SK-N-SH (cell line): ENCODE results near the gene MACROD2. TPM values are rescaled to one million over a fixed set of nuclear protein-coding genes. Genes with fewer than 3 reads are reported as not detected.

ENCODE experiments used
- CTCF ChIA-PET: fragments of 300-600, 350-600 bp; formaldehyde crosslinking; extraction: SDS; loops from one replicate; lab custom pipeline; 2021; lab: Yijun Ruan, JAX
- POLR2A ChIA-PET: fragments of 350-600 bp; sonication (Branson Sonifier 250); formaldehyde crosslinking; extraction: SDS; loops from one replicate; lab custom pipeline; 2020; ENCODE audit warnings: antibody characterized with exemption, inconsistent platforms; lab: Yijun Ruan, JAX
- DNase-seq: peaks from one replicate; pipeline ENCODE4 v3.0.0; 2012
- H2AFZ ChIP-seq: fragments of 200-600 bp; sonication (generic); 2 replicates; pipeline ENCODE4 v1.8.1; 2016; ENCODE audit warnings: antibody characterized with exemption, mild to moderate bottlenecking, low read depth
- H3F3A ChIP-seq: fragments of 200-600 bp; sonication (generic); replicated peaks from 2 replicates; pipeline ENCODE3; 2016; ENCODE audit warnings: antibody characterized with exemption, mild to moderate bottlenecking; ENCODE audit not compliant: insufficient read depth
- H3K27ac ChIP-seq, 2 experiments: fragments of 200-500 bp in 1 of 2; fragments of 200-600 bp in 1 of 2; sonication (Bioruptor generic) in 1 of 2; sonication (generic), shearing (Covaris generic) in 1 of 2; 2 replicates each; pipeline versions ENCODE4 v1.5.1 to v1.6.1; 2014 to 2016; ENCODE audit warnings: low read depth in 2 of 2, inconsistent platforms in 1 of 2, low read length in 1 of 2, mild to moderate bottlenecking in 1 of 2, mixed read lengths in 1 of 2
- H3K27me3 ChIP-seq: fragments of 200-600 bp; sonication (generic), shearing (Covaris generic); 2 replicates; pipeline ENCODE4 v1.6.1; 2016; ENCODE audit warnings: mixed run types; ENCODE audit not compliant: insufficient read depth
- H3K36me3 ChIP-seq, 2 experiments: fragments of 200-500 bp in 1 of 2; fragments of 200-600 bp in 1 of 2; sonication (Bioruptor generic) in 1 of 2; sonication (generic) in 1 of 2; replicated peaks in 1 of 2; 2 replicates each; pipeline versions ENCODE3 to v1.5.1; 2014 to 2016; ENCODE audit warnings: low read length in 1 of 2, mild to moderate bottlenecking in 1 of 2; ENCODE audit not compliant: insufficient read depth in 2 of 2, control insufficient read depth in 1 of 2
- H3K4me1 ChIP-seq, 2 experiments: fragments of 200-500 bp in 1 of 2; fragments of 200-600 bp in 1 of 2; sonication (Bioruptor generic) in 1 of 2; sonication (generic), shearing (Covaris generic) in 1 of 2; 2 replicates each; pipeline versions ENCODE4 v1.5.1 to v1.6.1; 2014 to 2016; ENCODE audit warnings: low read depth in 1 of 2, low read length in 1 of 2, mixed run types in 1 of 2; ENCODE audit not compliant: insufficient read depth in 2 of 2, control insufficient read depth in 1 of 2
- H3K4me2 ChIP-seq: fragments of 200-600 bp; sonication (generic), shearing (Covaris generic); 2 replicates; pipeline ENCODE4 v1.6.1; 2017; ENCODE audit warnings: mixed run types
- H3K4me3 ChIP-seq, 2 experiments: fragments of 200-500 bp in 1 of 2; fragments of 200-600 bp in 1 of 2; sonication (Bioruptor generic) in 1 of 2; sonication (generic), shearing (Covaris generic) in 1 of 2; 2 replicates each; pipeline versions ENCODE4 v1.5.1 to v1.8.1; 2014 to 2016; ENCODE audit warnings: low read depth in 2 of 2, inconsistent platforms in 1 of 2, low read length in 1 of 2, mild to moderate bottlenecking in 1 of 2, mixed read lengths in 1 of 2, moderate library complexity in 1 of 2
- H3K79me2 ChIP-seq: fragments of 200-600 bp; sonication (generic); 2 replicates; pipeline ENCODE4 v1.8.1; 2017; ENCODE audit warnings: mild to moderate bottlenecking; ENCODE audit not compliant: insufficient read depth
- H3K9ac ChIP-seq: fragments of 200-600 bp; sonication (generic); 2 replicates; pipeline ENCODE4 v1.6.1; 2017; ENCODE audit warnings: mixed run types
- H3K9me2 ChIP-seq: fragments of 200-600 bp; sonication (generic); 2 replicates; pipeline ENCODE4 v1.6.1; 2017; ENCODE audit warnings: mixed run types
- H3K9me3 ChIP-seq: fragments of 200-600 bp; sonication (generic); 2 replicates; pipeline ENCODE4 v1.6.1; 2017; ENCODE audit warnings: mixed run types, mild to moderate bottlenecking, moderate library complexity
- H4K20me1 ChIP-seq: fragments of 200-600 bp; sonication (generic); 2 replicates; pipeline ENCODE4 v1.6.1; 2017; ENCODE audit warnings: mild to moderate bottlenecking, mixed run types; ENCODE audit not compliant: insufficient read depth
- CHD2 ChIP-seq: fragments of 150-350 bp; IDR thresholded peaks from 2 replicates; pipeline ENCODE4 v1.6.1; 2018; ENCODE audit warnings: low read length; ENCODE audit not compliant: partially characterized antibody
- CTCF ChIP-seq: fragments of 200-600 bp; sonication (generic); IDR thresholded peaks from 2 replicates; pipeline ENCODE4 v1.6.1; 2017; ENCODE audit warnings: antibody characterized with exemption, mild to moderate bottlenecking, moderate library complexity
- ELF1 ChIP-seq: IDR thresholded peaks from 2 replicates; pipeline ENCODE4 v1.4.0; 2012
- EZH2phosphoT487 ChIP-seq: fragments of 200-600 bp; sonication (generic); IDR thresholded peaks from 2 replicates; pipeline ENCODE4 v1.6.1; 2017; ENCODE audit warnings: low read depth, mixed run types, mild to moderate bottlenecking, antibody characterized with exemption, moderate library complexity, borderline replicate concordance
- FOXJ3 ChIP-seq: sonication (generic); formaldehyde crosslinking; IDR thresholded peaks from 2 replicates; pipeline ENCODE4 v1.5.1; 2020; ENCODE audit warnings: mild to moderate bottlenecking, missing genetic modification reagents
- FOXM1 ChIP-seq: IDR thresholded peaks from 2 replicates; pipeline ENCODE4 v1.4.0; 2012; ENCODE audit warnings: low read depth, mild to moderate bottlenecking
- GATA2 ChIP-seq: sonication (generic); formaldehyde crosslinking; IDR thresholded peaks from 2 replicates; pipeline ENCODE4 v1.5.0; 2020; ENCODE audit warnings: mild to moderate bottlenecking, missing genetic modification reagents
- JUND ChIP-seq: IDR thresholded peaks from 2 replicates; pipeline ENCODE4 v1.4.0; 2012
- MAX ChIP-seq: IDR thresholded peaks from 2 replicates; pipeline ENCODE4 v1.4.0; 2012; ENCODE audit warnings: low read depth
- MEF2A ChIP-seq: IDR thresholded peaks from 2 replicates; pipeline ENCODE4 v1.4.0; 2012; ENCODE audit warnings: low read depth, borderline replicate concordance
- MXI1 ChIP-seq: IDR thresholded peaks from 2 replicates; pipeline ENCODE4 v1.6.1; 2012; ENCODE audit warnings: mild to moderate bottlenecking, low read depth, low read length, improper control_type of control experiment
- NFIC ChIP-seq: IDR thresholded peaks from 2 replicates; pipeline ENCODE4 v1.4.0; 2012; ENCODE audit warnings: borderline replicate concordance
- PBX3 ChIP-seq: IDR thresholded peaks from 2 replicates; pipeline ENCODE4; 2012
- POLR2AphosphoS5 ChIP-seq: IDR thresholded peaks from 2 replicates; pipeline ENCODE4 v1.6.1; 2012; ENCODE audit warnings: low read depth, low read length
- RAD21 ChIP-seq: IDR thresholded peaks from 2 replicates; pipeline ENCODE4 v1.6.1; 2012; ENCODE audit warnings: mild to moderate bottlenecking, low read length
- RFX5 ChIP-seq: IDR thresholded peaks from 2 replicates; pipeline ENCODE4 v1.6.1; 2012; ENCODE audit warnings: mild to moderate bottlenecking, improper control_type of control experiment, low read length
- SIN3A ChIP-seq: IDR thresholded peaks from 2 replicates; pipeline ENCODE4 v1.6.1; 2012; ENCODE audit warnings: low read depth, mild to moderate bottlenecking, low read length, moderate library complexity, borderline replicate concordance
- TAF1 ChIP-seq: IDR thresholded peaks from 2 replicates; pipeline ENCODE4 v1.6.1; 2012; ENCODE audit warnings: low read depth, mild to moderate bottlenecking, low read length, moderate library complexity, borderline replicate concordance
- YY1 ChIP-seq: IDR thresholded peaks from 2 replicates; pipeline ENCODE4 v1.4.0; 2012; ENCODE audit warnings: low read depth, mild to moderate bottlenecking
- WGBS: methylation state at CpG from one replicate; pipeline ENCODE4 v1.1.6; 2017; ENCODE audit warnings: low lambda C conversion rate; 5-methylcytosine and 5-hydroxymethylcytosine counted together
- polyA plus RNA-seq, 3 experiments: library from polyadenylated mRNA; depleted of rRNA; stranded (reverse); fragments of >200 nt; gene quantifications; 2 replicates each; pipeline ENCODE4 v1.2.3, GENCODE V29; 2012
- TF ChIP-seq, protein P1 (sequence below): IDR thresholded peaks from 2 replicates; pipeline ENCODE4 v1.4.0; 2012; ENCODE audit warnings: low read depth, borderline replicate concordance
- TF ChIP-seq, protein P2 (sequence below): IDR thresholded peaks from 2 replicates; pipeline ENCODE4 v1.4.0; 2012; ENCODE audit warnings: low read depth, borderline replicate concordance

MACROD2 gene
- polyA plus RNA-seq, 1 of the 3 experiments (the other 2 are of a cell fraction) = 0.33 TPM

- H3K27ac ChIP-seq = no peak overlapping the region
- DNase-seq = no peak
- H3K4me2 ChIP-seq = no peak overlapping the region
- POLR2A ChIA-PET = no interaction called here
- no peaks in the 10 kb centered on the region for H3K9me2 ChIP-seq
- TF ChIP-seq TAF1 (no peak), POLR2AphosphoS5 (no peak), ELF1 (no peak), RAD21 (no peak), EZH2phosphoT487 (no peak), CHD2 (no peak), MXI1 (no peak), FOXM1 (no peak), GATA2 (CRISPR knock-in tag) (no peak), JUND (no peak), SIN3A (no peak)
- TF ChIP-seq, protein P1, sequence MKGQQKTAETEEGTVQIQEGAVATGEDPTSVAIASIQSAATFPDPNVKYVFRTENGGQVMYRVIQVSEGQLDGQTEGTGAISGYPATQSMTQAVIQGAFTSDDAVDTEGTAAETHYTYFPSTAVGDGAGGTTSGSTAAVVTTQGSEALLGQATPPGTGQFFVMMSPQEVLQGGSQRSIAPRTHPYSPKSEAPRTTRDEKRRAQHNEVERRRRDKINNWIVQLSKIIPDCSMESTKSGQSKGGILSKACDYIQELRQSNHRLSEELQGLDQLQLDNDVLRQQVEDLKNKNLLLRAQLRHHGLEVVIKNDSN = no peak
- TF ChIP-seq, protein P2, sequence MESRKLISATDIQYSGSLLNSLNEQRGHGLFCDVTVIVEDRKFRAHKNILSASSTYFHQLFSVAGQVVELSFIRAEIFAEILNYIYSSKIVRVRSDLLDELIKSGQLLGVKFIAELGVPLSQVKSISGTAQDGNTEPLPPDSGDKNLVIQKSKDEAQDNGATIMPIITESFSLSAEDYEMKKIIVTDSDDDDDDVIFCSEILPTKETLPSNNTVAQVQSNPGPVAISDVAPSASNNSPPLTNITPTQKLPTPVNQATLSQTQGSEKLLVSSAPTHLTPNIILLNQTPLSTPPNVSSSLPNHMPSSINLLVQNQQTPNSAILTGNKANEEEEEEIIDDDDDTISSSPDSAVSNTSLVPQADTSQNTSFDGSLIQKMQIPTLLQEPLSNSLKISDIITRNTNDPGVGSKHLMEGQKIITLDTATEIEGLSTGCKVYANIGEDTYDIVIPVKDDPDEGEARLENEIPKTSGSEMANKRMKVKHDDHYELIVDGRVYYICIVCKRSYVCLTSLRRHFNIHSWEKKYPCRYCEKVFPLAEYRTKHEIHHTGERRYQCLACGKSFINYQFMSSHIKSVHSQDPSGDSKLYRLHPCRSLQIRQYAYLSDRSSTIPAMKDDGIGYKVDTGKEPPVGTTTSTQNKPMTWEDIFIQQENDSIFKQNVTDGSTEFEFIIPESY = no peak
- no peaks in the 10 kb centered on the region for H4K20me1 ChIP-seq
- no peak overlapping the region for H2AFZ ChIP-seq
- CTCF ChIA-PET = no interaction called here
- no peaks in the 10 kb centered on the region for H3K36me3 ChIP-seq
- H3F3A ChIP-seq = no peaks in the 10 kb centered on the region
- H3K9me3 ChIP-seq = no peaks in the 10 kb centered on the region
- no peak overlapping the region for H3K9ac ChIP-seq
- no peaks in the 10 kb centered on the region; a peak in 1 of 4 replicates for H3K4me1 ChIP-seq
- H3K27me3 ChIP-seq = no peaks in the 10 kb centered on the region
- H3K4me3 ChIP-seq = no peak overlapping the region
- no peaks in the 10 kb centered on the region for H3K79me2 ChIP-seq
These were observed 1171.4 kb downstream of the MACROD2 start for GRCh38 chr20:15166744-15167143.

GRCh38 chr20:15171016-15171415, 1175.7 kb downstream of the MACROD2 start:
- POLR2A ChIA-PET = no interaction called here
- CTCF ChIA-PET = interaction anchor here (1.2 kb wide), 1 partner anchor 15 kb away, joined by 4 read pairs; no protein-coding TSS in a partner anchor
- Histone ChIP-seq H3K9me2 (no peaks in the 10 kb centered on the region), H3K36me3 (no peaks in the 10 kb centered on the region), H3K9me3 (no peaks in the 10 kb centered on the region; the same call in 1 of the 2 replicates), H4K20me1 (no peaks in the 10 kb centered on the region), H3K27me3 (no peaks in the 10 kb centered on the region), H3K4me1 (no peaks in the 10 kb centered on the region; a peak in 1 of 4 replicates), H3K4me3 (no peak overlapping the region), H2AFZ (no peak overlapping the region), H3K4me2 (no peak overlapping the region), H3F3A (no peaks in the 10 kb centered on the region), H3K27ac (no peak overlapping the region), H3K79me2 (no peaks in the 10 kb centered on the region), H3K9ac (no peak overlapping the region)
- no peak for DNase-seq
- WGBS = 33% methylated on average over 3 of the region's 3 CpGs
- TF ChIP-seq CHD2 (no peak), MAX (no peak), PBX3 (no peak), FOXM1 (no peak), JUND (no peak), RFX5 (no peak), CTCF (no peak), ELF1 (no peak), NFIC (no peak), FOXJ3 (CRISPR knock-in tag) (no peak), MEF2A (no peak), YY1 (no peak)
- TF ChIP-seq, protein P1 = no peak
